Erythroblast (primary cell): ENCODE data around the gene GJC2.

Experiments
- DNase-seq, 2 experiments: peaks; one replicate each; lab custom pipeline; 2025; lab: John Stamatoyannopoulos, UW
- GATA1 ChIP-seq: IDR thresholded peaks from 2 replicates; pipeline ENCODE4 v1.6.1; 2011; ENCODE audit warnings: low read depth, mild to moderate bottlenecking, control low read depth, low read length, moderate library complexity
- POLR2A ChIP-seq: IDR thresholded peaks from 2 replicates; pipeline ENCODE4 v1.6.1; 2011; ENCODE audit warnings: mild to moderate bottlenecking, low read length

Gene GJC2

DNA sequence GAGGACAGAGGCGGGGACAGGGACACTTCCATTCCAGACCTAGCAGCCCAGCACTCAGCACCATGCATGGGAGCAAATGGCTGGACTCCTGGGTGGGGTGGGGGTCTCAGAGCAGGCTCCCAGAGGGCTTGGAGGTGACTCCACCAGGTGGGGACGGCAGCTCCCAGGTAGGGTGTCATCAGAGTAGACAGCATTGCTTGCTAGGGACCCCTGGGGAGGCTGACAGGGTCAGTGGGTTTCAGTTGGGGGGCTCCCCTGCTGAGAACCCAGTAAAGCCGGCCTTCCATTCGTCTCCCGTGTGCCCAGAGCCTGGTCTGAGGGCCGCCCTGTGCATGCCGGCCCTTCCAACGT lies 4.8 kb upstream of the GJC2 start:
- DNase-seq, result no peak
- TF ChIP-seq GATA1, result no peak

DNA sequence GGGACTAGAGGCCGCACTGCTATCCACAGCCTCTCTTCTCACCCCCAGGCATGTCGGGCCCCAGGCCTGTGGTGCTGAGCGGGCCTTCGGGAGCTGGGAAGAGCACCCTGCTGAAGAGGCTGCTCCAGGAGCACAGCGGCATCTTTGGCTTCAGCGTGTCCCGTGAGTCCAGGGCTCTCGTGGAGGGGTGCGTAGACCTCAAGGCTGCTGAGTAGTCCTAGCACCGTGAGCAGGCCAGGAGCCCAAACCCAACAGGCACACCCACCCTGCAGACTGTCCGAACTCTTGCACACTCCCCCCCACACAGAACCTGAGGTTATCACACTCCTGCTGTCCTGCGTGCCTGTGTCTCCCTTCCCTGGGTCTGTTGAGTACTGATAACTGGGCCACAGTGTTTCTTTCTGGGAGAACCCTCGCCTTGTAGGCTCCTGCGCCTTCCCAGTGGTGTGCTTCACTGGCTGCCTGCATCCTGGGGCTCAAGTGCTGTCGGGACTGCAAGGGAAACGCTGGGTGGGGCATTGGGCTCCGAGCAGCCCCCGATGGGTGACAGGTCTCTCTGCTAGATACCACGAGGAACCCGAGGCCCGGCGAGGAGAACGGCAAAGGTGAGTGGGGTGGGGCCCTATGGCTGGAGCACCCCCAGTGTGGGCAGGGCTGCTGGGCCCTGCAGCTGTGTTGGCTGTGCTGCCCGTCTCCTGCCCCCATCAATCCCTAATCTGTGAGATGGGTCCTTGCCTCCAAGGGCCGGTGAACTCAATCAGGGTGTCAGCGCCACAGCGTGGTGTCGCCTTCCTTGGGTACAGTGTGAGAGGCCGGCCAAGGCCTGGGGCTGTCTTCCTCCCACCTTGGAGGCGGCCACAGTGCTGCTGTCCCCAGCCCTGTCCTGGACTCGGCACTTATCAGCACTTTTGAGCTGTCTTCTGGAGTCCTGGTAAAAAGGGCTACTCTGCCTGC lies 4.0 kb upstream of the GJC2 start:
- peak; percentile 28 for TF ChIP-seq POLR2A
- peak; percentile 46 for TF ChIP-seq GATA1
- peak; percentile 87 to 91 for DNase-seq

DNA sequence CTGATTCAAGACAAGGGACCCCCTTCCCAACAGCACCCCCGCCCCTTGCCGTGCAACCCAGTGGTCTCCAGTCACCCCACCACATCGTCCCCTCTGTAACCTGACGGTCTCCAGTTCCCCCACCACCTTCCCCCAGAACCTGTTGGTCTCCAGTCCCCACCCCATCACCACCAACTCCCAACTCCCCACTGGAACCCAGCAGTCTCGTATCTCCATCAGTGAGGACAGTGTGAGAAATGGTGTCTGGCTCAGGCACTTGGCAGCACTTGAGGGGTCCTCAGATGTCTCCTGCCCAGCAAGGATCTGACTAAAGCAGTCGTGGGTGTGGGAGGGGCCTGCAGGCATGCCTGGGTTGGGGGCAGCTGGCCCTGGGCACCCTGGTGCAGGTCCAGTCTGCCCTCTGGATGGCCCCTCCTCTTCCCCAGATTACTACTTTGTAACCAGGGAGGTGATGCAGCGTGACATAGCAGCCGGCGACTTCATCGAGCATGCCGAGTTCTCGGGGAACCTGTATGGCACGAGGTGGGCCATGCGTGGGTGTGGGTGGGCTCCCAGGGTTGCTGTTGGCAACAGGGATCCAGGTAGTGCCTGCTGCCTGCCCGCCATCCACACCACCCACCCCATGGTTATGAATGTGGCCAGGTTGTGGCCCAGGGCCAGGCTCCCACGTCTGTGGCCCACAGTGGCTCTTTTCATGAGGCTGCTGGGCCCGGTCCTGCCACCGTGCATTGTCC lies 3.1 kb upstream of the GJC2 start:
- TF ChIP-seq GATA1, result no peak
- TF ChIP-seq POLR2A, result no peak
- no peak for DNase-seq

DNA sequence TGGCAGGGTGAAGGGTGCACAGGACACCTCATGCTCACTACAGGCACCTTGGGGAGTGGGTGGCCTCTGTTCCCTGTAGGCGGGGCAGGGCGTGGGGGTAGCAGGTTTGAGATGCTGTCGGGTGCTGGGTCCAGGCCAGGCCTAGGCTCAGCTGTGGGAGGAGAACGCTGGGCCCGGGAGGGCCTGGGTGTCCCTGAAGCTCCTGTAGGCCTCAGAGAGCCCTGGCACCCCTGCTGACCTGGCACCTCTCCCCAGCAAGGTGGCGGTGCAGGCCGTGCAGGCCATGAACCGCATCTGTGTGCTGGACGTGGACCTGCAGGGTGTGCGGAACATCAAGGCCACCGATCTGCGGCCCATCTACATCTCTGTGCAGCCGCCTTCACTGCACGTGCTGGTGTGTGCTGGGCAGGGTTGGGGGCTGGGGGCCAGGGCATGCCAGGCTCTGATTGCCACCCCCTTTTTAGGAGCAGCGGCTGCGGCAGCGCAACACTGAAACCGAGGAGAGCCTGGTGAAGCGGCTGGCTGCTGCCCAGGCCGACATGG lies 2.5 kb upstream of the GJC2 start:
- TF ChIP-seq GATA1, result no peak
- no peak for TF ChIP-seq POLR2A

DNA sequence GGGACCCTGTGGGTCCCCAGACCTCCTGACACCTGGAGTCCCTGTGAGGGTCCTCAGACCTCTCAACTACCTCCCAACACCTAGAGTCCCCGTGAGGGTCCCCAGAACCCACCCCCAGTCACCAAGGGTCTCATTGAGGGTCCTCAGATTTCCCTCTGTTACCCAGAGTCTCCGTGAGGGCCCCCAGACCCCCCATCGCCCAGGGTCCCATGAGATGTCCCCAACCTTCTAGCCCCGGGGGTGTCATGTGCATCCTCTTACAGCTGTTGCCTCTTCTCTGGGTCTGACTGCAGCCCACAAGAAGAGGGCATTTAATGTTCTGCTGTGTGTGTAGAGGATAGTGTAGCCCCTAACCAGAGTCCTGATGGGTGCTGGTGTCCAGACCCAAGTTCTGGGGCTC lies 2.0 kb upstream of the GJC2 start:
- DNase-seq, result no peak
- no peak for TF ChIP-seq POLR2A
- no peak for TF ChIP-seq GATA1

More for the DNA sequence above, 2.5 kb upstream of the GJC2 start:
- DNase-seq, result no peak

DNA sequence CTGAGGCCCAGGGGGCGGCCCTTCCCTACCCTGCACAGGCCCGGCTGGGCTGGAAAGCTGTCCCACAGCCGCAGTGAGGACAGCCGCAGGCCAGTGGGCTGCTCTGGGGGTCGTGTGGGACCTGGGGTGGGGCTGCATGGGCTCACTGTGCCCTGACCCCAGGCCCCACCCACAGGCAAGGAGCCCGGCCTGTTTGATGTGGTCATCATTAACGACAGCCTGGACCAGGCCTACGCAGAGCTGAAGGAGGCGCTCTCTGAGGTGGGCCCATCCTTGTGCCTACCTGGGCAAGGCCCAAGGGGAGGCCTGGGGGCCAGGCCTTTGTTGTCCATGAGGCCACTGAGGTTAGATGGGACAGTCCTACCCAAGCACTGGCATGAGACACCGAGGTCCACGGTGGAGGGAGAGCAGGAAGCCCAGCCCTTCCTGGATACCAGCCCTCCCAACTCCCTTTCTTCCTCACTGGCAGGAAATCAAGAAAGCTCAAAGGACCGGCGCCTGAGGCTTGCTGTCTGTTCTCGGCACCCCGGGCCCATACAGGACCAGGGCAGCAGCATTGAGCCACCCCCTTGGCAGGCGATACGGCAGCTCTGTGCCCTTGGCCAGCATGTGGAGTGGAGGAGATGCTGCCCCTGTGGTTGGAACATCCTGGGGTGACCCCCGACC lies 1.4 kb upstream of the GJC2 start:
- no peak for DNase-seq

DNA sequence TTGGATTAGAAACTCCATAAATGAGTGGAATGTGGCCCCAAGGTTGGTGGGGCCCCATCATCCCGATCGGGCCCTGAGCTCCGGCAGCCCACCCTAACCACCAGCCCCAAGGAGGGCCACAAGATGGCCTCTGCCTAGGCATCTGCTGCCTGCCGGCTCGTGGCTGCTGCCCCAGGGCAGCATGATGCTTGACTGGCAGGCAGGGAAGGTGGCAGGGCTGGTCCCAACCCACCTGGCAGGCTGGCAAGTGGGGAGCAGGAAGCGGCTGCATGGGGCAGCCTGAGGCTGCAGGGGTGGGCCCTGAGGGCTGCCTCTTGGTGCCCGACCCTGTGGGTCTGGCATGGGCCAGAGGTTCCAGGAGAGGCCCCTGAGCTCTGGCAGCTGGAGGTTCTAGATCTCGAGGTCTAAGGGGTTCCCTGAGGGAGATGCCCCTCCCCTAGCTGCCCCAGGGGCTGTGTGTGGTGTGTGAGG lies 760 bp upstream of the GJC2 start:
- TF ChIP-seq GATA1 (no peak), POLR2A (no peak)
- DNase-seq, result no peak

More for the DNA sequence above, 1.4 kb upstream of the GJC2 start:
- TF ChIP-seq POLR2A (no peak), GATA1 (no peak)

DNA sequence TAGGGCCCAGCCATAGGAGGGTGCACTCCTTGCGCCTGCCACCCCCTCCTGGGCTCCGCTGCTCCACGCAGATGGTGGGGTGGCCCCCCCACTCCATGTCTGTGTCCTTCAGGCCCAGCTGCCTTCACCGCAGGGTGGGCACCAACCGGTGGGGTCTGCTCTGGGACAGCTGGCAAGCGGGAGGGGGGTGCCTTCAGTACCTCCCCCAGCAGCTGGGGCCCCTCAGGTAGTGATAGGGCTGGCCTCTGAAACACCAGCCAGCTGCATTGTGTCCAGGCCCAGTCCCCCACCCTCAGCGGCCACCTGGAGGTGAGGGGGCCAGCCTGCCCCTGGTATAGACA lies 360 bp downstream of the GJC2 start:
- DNase-seq, result no peak
- TF ChIP-seq GATA1, result no peak
- no peak for TF ChIP-seq POLR2A

DNA sequence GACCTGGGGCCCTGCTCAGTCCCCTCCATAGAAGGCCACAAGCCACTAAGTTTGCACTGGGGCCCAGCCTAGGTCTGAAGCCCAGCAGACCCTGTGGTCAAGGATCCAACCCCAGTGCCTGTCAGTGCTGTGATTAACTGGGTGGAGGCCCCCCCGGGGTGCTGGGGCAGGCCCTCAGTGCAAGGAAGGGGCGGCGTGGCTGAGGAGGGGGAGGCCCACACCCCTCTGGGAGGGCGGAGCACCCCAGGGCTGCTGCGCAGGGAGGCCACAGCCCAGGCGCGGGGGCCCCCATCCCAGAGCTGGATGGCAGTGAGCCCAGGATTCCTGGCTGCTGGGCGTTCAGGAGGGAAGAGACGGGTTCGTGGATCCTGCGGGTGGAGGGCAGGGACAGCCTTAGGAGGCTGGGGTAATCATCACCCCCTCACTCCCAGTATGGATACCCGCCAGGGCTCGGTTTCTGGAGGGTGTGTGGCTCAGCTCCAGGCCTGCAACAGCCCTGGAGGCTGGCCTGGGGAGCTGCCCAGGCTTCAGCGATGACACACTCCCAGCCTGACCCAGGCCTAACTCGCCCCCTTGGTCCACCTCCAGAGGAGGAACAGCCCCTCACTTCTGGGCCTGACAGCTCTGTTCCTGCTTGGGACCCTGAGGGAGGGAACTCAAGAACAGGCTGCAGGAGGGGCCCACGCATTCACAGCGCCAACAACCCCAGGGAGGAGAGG lies 890 bp downstream of the GJC2 start:
- TF ChIP-seq POLR2A (no peak), GATA1 (no peak)
- no peak for DNase-seq

DNA sequence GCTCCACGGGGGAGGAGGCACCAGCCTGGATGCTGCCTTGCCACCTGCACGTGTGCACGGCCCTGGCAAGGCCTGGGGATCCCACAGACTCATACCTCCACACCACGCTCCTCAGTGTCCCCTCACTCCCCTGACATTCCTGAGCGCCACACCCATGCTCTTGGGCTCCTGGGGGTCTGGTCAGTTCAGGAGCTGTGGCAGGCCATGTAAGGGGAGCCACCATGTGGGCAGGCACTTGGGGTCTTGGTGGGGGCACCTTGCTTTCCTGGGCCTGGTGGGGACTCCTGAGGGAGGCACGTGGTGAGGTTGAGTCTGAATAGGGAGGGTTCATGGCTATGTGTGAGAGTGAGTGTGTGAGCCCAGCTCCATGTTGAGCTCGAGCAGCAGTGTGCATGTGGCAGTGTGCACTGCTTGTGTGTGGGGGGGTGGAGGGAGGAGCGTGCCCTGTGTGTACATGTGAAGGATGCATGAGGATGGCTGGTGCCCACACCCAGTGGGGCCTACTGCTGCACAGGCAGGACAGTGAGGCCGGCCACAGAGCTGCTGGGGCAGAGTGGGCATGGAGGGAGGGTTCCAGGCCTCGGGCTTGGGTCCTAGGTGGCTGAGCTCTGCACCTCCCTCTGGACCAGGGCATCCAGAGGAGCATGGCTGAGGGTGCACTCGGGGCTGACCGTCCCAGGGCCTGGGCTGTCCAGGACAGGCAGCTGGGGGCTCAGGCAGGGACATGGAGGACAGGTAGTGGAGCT lies 1.6 kb downstream of the GJC2 start:
- DNase-seq, result no peak
- no peak for TF ChIP-seq GATA1

DNA sequence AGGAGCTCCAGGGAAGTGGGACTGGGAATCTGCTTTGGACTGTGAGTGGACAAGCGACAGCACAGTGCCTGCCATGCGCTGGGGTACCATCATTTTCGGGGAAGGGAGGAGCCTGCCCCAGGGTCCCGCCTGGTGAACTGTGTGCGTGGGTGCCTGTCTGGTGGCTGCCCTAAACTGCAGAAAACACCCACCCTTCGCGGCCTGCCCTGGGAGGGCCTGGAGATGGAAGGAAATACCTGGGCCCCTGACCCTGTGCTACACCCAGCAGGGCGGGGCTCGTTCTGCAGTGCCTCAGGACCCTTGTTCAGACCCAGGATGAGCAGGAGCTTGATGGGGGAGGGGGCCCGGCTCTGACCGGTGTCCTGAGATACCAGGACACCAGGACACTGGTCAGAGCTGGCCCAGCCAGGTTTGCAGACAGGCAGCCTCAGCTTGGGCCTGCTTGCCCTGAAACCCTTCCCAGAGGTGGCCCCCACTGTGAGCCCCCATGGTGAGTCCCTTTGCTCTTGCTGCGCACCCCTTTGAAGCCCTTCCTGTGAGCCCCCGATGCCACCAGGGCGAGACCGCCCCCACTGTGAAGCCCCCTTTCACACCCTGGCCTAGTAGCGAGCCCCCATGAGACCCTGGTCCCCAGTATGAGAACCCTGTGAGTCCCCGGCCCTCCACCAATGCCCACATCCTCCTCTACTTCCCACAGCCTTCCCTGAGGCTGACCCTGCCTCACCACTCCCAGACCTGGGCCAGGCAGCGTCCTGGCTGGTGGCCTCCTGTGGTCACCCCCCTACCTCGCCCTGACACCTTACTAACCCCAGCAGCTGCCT lies 2.6 kb downstream of the GJC2 start:
- no peak for DNase-seq
- no peak for TF ChIP-seq POLR2A
- TF ChIP-seq GATA1, result no peak

DNA sequence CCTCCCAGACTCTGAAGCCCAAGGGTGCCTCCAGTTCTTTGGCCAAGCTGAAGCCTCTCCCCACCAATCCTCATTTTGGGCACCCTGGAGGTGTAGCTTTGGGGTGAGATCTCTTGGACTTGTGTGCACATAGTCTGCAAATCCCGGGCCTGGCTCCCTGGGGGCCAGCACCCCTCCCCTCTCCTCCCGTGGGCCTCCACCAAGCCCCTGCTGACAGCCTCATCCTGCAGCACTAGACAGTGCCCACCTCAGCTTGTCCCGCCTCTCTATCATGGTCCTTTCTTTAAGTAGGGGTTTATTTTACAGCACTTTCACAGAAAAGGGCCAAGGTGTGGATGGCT lies 3.2 kb downstream of the GJC2 start:
- no peak for DNase-seq
- TF ChIP-seq POLR2A (no peak), GATA1 (no peak)
